Stromal cell of bone marrow (primary cell): Measurements from ENCODE around the gene PKIG.

Experiments
- DNase-seq: peaks from one replicate; pipeline ENCODE4 v3.0.0-alpha.2; 2012; ENCODE audit warnings: low read depth

The PKIG gene

DNA sequence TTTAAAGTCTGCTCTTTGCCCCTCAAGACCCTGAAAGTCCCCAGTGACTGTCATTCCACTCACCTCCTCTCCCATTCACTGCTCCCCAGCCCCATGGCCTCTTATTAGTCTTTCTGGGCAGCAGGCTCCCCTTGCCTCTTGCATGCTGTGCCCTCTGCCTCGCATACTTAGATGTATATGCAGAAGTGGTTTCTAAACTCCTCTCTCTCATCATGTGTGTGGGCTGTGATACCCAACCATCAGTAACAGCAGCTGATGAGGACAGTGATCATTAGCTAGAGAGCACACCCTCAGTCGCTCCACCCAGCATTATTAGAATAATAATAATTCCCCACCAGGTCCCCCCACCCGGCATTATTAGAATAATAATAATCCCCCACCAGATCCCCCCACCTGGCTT is 14.5 kb downstream of the PKIG start:
- no peak for DNase-seq

DNA sequence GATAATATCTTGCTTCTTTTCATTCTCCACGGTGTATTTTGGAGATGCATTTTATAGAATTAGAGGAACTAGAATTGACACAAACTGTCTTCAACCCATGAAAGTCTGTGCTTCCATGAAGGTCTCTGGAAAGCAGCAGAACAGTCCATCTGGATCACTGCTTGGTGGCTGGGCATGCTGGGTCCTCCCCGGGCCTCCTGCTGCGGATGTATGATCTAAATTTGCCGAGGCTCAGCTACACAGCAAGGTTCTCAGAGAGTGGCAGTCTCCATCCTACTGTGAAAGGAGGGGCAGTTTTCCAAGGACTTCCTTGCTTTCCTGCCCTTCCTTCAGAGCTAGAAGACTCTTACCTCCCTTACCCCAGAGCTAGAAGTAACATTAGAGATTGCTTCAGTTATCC is 15.1 kb downstream of the PKIG start:
- no peak for DNase-seq

DNA sequence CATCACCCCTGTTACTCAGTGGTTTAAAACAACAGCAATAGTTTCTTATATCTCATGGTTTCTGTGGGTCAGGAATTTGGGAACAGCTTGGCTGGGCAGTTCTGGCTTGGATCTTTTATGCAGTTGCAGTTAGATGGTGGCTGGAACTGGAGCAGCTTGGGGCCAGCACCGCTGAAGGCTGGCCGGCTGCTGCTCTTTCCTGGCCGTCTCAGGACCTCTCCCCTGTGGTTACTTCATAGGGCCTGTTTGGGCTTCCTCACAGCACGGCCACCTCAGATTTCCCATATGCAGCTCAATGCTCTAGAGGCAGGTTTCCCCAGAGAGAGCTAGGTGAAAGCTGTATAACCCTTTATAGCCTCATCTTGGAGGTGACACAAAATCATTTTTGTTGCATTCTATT is 15.6 kb downstream of the PKIG start:
- no peak for DNase-seq

DNA sequence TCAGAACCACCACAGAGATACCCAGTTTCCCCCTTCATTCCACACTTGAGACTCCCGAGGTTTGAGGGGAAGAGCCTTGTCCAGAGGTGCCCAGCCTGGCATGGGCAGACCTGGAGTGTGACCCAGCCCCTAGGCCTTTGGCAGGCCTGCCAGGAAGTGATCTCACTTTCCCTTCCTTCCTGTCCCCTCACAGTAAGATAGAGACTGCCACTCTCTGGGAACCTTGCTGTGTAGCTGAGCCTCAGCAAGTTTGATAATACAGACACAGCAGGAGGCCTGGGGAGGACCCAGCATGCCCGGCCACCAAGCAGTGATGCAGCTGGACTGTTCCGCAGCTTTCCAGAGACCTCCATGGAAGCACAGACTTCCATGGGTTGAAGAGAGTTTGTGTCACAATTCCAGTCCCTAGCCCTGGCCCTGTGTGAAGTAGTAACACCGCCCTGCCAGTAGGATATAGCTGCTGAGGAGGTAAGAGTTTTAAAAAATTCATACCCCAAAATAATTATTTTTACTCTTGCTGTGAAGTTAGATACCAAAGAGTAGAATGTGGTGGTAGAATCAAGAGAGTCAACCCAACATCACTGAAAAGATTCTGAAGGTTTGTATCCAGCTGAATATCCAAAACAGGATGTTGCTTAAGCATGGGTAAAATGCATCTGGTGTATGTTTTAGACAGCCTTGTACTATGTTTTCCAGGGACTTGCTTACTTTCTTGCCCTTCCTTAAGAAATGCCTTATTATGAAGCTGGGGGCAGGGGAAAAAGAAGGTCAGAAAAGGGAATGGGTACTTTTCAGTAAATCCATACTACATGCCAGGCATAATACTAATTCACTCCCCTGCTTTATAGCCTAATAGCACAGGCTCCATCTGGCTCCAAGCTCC is 16.3 kb downstream of the PKIG start:
- DNase-seq, result no peak

DNA sequence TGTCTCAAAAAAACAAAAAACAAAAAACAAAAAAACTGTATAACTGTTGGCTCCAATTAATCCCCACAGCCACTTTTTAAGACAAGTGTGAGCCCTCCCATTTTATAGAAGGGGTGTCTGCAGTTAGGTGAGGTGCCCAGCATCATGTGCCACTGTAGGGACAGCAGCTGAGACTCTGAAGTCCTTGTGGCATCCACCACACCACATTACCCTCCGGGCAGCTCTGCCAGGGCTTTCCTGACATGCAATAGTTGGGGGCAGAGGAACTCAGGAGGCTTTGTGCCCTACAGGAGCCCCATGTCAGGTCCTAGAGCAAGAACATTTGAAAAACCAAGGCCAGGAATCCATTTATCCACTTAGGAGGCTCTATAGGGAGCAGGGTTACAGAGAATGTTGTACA is 17.3 kb downstream of the PKIG start:
- no peak for DNase-seq

DNA sequence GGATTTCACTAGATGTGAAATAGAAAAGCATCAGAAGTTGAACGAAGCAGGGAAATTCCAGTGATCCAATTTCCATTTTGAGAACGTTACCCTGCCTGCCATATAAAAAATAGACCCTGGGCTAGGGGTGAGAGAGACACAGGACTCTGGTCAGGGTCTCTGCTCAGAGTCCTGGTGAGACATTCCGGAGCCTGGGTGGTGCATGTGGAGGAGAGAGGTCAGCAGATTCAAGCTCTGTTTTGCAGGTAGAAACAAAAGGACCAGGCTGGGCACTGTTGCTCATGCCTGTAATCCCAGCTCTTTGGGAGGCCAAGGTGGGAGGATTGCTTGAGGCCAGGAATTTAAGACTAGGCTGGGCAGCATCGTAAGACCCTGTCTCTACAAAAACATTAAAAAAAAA is 17.9 kb downstream of the PKIG start:
- no peak for DNase-seq

DNA sequence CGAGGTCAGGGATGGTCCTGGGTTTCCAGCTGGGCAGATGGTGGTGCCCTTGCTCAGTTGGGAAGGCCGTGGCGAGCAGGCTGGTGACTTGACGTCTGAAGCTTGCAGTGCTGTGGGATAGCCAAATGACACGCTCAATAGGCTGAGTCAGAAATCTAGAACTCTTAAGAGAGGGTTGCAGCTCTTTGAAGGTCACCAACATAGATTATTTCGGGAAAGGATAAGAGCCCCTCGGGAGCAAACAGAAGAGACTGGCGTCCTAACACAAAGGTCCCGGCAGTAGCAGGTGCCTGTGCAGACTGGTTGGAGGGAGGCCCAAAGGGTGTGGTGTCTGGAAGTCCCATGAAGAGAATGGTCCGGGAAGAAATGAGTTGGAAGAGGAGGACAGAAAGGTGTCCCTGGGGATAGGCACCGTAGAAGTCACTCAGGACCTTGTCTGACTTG is 18.4 kb downstream of the PKIG start:
- no peak for DNase-seq

DNA sequence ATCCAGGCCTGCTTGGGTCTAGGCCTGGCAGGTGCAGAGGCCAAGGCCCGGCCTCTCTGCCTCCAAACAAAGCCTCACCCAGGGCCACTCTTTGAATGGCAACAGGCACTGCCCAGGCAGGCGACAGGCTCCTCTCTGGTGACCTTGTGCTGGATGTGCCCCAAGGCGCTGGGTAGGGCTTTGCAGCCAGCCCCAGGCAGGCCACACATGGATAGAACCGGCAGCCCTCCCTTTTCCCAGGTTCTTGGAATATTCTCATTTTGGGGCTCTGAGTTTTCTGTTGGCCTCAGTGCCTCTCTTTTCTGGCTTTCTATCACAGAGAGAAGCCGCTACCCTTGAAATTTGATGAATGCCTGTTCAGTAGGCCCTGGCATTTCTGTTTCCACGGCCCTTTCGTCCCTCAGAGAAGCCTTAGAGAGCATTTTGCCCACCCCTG is 18.9 kb downstream of the PKIG start:
- no peak for DNase-seq

DNA sequence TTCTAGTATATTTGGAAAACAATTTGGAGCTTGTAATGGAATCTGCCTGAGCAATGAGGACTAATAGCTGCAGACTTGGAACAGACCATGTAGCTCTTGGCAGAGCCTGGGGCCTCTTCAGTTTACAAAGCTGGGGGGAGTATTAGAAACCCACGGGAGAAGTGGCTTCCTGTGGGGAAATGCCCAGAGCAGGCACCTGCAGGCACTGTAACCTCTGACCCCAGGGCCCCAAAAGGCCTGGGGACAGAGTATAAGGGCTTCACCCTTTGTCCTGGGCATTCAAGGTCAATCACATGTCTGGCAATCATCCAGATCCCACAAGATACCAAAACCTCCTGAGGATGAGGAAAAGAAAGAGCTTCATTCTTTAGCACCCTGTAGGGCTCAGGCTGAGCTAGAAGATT is 19.4 kb downstream of the PKIG start:
- peak; percentile 87 for DNase-seq

DNA sequence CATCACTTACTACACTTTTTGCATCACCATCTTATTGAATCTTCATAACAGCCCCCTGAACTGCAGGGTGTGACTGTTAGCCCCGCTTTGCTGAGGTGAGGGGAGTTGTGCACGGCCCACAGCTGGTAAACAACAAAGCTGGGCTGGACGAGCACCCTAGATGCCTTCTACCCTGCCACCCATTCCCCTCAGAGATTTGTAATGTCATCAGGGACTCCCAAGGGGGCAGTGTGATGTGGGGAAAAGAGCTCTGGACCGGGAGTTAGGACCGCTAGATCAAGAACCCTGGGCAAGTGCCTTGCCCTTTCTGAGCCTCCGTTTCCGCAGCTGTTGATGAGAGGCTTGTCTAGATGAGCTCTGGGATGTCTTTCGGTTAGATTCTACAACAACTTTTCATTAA is 20.9 kb downstream of the PKIG start:
- no peak for DNase-seq

DNA sequence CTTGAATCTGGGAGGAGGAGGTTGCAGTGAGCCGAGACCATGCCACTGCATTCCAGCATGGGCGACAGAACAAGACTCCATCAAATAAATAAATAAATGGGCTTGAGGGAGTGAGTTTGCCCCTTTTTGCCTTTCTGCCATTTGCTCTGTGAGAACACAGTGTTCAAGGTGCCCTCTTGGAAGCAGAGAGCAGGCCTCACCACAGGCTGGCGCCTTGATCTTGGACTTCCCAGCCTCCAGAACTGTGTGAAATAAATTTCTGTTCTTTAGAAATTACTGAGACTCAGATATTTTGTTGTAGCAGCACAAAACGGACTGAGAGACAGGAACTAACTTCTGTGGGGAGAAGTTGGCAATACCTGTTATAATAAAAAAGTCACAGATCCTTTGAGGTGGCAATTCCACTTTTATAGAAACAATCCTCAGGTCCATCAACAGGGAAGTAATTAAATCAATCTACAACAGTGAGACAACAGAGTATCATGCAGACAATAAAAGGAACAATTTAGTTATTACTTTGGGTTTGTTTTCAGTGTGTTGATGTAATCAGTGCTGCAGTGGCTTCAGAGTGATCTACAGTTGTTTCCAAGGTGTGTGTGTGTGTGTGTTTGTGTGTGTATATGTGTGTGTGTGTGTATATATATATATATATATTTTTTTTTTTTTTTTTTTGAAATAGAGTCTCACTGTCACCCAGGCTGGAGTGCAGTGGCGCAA is 24.5 kb downstream of the PKIG start:
- no peak for DNase-seq

DNA sequence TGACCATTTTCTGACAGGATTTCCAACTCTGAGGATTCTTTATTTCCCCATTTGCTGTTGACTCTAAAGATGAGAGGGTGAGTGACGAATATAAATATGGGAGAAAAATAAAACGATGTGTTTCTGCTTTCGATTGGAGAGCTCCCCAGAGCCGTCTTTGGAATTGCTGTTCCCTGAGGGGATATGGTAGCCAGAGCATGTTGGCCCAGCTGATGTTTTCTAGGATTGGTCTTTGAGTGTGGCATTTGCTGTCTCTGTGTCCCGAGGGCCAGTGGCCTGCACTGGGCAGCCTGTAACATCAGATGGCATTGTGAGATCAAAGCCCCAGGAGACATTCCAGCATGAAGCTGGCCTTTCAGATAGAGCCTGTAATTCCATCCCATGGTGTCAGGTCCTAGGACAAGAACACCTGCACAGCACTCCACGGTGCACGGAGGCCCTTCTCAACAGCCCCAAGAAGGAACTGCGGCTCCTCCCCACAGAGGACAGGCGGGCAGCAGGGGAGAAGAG is 26.7 kb downstream of the PKIG start:
- DNase-seq, result no peak

DNA sequence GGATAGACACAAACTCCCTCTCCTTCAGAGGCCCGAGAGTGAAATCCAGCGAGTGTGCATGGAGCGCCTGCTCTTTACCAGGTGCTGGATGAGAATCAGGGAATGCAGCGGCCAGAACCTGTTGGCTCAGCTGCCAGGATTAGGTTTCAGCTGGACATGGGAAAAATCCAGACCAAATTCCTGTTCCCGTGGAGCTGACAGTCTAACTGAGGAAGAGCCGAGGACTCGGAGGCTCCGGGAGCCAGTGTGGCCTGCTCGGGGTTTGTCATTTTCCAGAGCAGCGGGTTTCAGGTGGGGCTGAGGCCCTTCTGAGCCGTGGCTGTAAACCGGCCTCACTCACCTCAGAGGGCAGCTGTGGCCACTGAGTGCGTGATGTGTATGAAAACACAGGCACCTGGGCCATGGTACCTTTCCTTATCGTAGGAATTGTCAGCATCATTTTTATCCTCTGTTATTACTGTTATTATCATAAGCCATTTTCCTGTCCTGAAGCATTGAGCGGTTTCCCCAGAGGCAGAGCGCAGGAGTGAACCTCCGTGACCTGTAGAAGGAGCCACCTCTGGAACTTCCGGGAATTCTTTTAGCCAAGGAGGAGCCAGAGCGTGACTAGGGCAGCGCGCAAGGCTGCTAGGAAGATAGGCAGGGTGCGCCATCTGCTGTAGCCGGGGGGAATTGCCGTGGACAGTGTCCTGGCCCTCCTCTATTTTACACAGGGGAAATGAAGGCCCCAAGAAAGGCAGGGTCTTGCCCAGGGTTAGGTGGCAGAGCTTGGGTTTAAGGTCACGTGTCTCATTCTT is 27.3 kb downstream of the PKIG start:
- DNase-seq, result peak; percentile 59

DNA sequence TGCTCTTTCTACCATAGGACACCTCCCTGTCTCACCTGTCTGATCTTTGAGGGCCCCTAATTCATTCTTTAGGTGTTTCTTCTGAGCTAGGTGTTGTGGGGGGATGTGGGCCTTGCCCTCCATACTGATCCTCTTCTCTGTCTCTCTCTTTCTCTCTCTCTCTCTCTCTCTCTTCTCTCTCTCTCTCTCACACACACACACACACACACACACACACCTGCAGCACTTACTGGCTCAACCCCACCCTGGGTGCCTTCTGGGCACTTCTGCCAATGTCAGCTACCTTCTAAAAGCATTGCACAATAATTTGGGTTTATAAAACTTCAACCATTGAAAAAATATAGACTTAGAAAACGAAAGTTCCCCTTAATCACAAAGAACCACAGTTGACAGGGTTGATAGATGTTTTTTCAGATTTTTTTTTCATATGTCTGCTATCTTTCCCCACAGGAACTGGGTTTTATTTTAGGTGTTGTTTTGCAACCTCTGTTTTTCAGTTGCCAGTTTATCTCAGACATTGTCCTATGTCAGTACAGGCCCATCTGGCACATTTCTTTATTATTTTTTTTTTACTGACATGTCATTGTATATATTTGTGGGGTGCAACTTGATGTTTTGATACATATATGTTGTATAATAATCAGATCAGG is 28.1 kb downstream of the PKIG start:
- DNase-seq, result no peak

DNA sequence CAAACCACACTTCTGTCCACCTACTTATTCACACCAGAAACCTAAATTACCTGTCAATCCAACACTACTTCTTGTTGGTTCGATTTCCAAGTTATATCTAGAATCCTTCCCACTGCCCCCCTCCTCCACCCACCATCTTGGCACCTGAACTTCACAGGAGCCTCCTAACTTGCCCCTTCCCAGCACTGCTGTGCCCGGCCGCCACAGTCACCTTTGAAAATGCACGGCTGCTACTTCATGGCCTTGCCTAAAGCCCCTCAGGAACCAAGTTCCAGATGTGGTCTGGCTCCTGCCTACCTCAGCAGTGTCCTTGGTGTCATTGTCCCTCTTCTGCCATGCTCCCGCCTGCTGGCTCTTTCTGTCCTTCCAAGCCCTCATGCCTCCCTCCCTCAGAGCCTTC is 31.2 kb downstream of the PKIG start:
- no peak for DNase-seq

DNA sequence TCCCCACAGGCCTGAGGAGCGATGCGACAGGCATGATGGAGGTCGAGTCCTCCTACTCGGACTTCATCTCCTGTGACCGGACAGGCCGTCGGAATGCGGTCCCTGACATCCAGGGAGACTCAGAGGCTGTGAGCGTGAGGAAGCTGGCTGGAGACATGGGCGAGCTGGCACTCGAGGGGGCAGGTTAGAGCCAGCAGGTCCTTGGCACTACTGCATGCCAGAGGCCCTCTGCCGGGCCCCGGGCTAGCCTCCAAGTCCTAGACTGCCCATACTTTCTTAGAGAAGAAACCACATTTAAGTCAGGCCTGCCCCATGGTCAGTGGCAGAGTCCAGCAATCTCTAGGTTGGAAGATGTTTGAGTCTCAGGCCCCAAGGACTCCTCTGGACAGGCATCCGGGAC is 32.1 kb downstream of the PKIG start:
- DNase-seq, result no peak

DNA sequence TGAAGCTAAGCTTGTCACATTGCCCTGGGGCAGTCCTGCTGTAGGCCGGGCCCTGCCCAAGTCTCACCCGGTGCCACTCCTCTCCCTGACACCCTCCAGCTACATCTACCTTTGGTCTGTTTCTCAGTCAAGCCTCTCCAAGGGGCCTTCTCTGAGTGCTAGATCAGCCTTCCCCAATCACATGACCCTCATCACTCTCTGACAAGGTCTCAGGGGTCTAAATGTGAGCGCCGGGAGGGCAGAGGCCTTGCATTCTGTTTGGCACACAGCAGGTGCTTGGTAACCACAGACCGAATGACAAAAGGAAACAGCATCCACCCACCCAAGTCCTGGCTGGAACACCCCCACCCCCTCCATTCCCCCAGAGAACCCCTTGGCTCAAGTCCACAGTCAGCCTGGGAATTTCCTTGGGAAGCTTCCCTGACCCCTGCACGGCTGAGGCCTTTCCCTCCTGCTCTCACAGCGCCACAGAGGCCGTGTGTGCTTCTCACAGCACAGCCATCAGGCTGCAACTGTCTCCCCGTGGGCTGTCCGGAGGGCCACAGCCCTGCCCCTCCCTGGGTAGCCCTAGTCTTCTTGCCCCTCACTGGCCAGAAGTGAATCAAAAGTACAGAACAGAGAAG is 32.9 kb downstream of the PKIG start:
- no peak for DNase-seq

DNA sequence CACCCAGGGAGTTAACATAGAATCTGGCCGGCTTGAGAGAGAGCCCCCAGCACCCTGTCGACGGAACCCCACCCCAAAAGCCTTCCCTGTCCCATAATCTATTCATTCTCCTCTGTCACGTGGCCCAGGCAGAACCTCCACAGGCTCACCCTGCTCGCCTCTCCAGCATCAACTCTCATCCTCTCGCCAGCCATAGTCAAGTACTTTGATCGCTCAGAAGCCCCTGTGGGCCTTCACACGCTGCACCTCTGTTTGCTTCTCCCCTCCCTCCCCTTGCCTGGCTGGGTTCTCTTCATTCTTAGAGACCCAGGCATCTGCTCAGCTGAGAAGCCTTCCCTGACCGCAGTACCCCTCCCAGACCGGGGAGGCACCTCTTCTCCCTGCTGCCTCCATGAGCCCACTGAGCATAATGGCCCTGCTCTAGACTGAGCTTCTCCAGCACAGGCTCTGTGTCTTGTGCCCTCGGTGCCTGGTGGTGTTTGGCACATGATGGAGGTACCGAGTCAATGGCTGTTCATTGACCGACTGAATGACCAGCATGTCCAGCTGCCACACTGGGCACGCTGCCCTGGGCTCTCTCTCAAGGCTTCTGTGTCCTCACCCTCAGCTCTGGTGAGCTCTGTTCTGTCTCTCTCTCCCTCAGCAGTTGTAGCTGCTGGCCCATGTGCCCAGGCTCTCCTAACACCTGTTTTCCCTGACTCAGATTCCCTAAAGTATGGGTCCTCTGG is 33.7 kb downstream of the PKIG start:
- DNase-seq, result no peak

DNA sequence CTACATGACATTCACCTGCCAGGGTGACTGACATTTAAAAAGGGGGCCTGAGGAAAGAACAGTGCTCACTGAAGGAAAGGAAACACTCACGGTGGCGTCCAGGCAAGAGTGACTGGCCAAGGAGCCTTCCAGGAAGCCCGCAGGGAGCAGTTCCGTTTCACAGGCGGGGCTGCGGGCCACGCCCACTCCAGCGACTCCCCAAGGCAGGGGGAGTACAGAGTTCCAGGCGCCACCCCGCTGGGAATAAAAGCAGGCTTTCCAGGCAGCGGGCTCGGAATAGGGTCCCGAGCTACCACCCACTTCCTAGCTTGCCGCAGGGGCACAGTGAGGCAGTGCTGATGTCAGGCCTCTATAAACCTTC is 34.2 kb downstream of the PKIG start:
- DNase-seq, result no peak

DNA sequence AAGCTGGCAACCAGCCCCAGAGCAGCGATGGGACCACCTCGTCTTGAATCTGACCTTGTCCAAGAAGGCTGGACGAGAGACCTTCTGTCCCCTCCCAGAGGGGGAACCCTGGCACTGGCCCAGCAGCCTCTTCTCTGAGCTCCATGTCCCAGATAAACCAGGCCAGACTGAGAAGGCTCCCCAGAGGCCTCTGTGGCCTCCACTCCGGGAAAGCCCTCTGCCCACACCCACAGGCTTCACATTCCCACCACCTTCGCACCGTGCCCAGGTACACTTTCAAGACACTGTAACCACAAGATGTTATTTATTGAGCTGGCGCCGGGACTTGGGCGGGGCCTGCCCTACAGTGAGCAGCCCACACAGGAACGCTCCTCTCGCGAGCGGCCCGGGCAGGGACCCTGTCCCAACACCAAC is 35.9 kb downstream of the PKIG start:
- no peak for DNase-seq

DNA sequence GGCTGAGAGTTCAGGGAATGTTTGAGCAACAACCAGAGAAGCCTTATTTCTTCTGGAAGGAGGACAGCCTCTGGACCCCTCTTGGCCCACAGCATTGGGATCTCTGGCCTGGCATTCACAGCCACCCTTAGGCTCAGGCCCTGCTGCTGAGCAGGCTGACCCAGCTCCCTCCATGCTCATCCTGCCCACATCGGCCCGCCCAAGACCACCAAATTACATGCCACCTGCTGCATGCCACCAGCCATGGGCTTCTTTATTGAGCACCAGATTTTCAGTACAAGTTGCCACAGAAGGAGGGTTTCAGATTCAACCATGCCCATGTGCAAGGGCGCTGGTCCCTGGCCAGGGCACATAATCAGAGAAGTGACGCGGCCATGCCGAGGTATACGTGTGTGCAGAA is 36.9 kb downstream of the PKIG start:
- DNase-seq, result no peak
